ENCODE results near the gene ANKS1A.

DNA sequence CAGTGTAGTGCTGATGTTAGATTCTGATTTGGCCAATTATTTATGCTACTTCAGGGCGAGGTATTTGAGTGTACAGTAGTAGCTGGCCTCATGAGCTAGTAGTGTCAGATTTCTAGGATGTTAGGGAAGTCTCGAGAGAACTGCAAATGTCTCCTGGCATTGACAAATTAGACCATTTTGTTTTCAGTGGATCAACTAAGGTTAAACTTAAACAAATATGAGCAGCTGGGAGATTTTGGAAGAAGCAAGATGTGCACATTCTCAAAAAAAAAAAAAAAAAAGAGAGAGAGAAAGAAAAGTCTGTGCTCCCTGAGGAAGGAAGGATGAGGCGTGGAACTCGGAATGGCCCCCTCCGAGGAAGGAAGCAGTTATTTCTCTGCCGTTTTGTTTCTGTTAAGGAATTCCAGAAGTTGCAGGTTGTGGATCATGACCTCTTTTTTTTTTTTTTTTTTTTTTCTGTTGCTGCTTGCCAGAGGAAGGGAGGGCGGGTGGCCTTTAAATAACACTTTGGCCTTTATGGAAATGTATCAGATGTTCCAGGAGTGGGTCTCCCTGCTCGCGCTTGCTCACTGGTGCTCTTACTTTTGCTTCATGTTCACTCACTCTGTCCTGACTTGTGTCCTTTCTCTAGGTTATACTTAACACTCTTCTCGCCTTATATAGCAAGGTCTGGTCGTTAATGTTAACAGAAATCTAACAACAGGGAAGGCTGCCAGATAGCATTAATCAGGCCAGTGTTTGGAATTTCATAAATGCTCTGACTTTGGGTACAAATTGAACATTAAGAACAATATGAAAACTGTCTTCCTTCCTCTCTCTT, 127.7 kb downstream of the ANKS1A start:
- TF ChIP-seq POLR2A (IDR thresholded peaks at IDR 0.05; ENCODE audit: low read length) (no peak), GATA1 (IDR thresholded peaks at IDR 0.05; ENCODE audit: low read depth, low read length) (no peak)
